NCI-H524 (cell line): ENCODE results near the gene MAG.

Source experiments
- DNase-seq, 2 experiments: peaks; one replicate each; lab custom pipeline; 2025; lab: John Stamatoyannopoulos, UW

The MAG gene

DNA sequence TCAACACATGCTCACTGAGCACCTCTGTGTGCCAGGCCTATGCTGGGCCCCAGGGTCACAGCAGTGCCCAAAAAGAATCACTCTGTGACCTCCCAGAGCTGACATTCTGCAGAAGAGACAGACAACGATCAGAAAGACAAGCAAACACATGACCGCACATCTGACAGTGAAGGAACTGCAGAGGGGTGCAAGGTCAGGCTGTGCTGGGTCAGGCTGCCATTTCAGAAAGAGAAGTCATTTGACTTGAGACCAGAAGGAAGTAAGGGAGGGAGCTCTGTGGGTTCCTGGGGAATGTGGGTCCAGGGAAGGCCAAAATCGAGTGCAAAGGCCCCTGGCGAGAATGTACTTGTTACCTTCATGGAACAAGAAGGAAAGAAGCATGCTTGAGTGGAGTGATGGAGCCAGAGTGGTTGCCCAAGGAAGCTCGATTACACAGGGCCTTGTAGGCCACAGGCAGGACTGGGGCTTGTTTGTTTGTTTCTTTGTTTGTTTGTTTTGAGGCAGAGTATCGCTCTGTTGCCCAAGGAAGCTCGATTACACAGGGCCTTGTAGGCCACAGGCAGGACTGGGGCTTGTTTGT is 25.6 kb downstream of the MAG start:
- no peak for DNase-seq

DNA sequence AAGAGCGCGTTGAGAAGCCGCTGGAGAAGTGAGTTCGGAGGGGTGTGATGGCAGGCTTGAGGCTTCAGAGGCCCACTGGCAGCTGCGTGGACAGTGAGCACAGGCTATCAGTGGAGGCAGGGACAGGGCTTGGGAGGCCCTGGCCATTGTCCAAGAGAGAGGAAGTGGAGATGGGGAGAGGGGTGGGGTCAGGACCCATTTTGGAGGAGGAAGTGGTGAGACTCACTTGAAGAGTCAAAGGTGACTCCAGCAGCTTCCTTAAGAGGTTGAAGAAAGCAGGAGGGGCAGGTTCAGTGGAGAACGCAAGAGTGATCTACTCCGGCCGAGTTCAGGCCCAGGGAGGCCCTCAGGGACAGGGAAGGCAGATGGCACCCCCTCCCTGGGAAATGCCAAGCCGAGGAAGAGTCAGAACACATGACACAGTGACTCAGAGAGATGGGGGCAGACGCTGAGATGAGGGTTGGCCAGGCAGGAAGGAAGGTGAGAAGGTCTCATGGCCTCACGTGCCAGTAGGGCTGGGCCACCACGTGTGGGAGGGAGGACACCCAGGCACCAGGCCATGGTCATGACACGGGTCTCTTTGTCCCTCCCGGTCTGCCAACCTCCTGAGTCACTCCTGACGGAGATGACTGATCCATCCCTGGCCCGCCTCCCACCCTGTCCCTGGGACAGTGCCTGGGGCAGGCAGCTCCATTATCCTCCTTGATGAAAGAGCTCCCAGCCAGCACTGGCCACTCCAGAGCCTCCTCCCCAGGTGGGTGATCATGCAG is 26.9 kb downstream of the MAG start:
- no peak for DNase-seq

DNA sequence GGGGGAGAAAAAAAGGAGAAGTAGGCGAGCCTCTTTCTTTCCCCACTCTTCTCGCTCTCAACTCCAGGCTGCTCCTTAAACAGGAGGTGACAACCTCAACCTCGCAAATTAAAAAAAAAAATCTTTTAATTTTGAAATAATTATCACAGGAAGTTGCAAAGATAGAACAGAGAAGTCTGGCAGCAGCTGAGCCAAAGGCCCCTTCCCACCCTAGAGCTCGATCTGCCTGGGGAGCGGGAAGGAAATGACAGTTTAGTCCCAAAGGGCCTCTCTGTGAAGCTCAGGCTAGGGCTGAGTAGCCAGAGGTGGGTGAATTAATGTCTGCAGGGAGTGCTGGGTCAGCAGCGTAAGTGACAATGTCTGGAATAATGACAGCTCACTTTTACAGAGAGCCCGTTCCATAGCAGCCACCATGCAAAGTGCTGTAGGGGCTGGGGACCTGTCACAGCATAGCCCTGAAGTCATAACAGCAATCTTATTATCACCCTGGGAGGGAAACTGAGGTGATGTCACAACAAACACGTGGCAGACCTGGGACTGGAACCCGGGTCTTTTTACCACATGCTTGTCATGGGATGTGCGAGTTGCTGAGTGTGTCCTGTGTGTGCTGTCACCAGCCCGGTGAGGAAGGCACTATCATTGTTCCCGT is 28.2 kb downstream of the MAG start:
- no peak for DNase-seq

- DNase-seq, result no peak
Measured at GRCh38 chr19:35321291-35321690, 29.3 kb downstream of the MAG start.

- no peak for DNase-seq
Measured at GRCh38 chr19:35322014-35322413, 30.1 kb downstream of the MAG start.

DNA sequence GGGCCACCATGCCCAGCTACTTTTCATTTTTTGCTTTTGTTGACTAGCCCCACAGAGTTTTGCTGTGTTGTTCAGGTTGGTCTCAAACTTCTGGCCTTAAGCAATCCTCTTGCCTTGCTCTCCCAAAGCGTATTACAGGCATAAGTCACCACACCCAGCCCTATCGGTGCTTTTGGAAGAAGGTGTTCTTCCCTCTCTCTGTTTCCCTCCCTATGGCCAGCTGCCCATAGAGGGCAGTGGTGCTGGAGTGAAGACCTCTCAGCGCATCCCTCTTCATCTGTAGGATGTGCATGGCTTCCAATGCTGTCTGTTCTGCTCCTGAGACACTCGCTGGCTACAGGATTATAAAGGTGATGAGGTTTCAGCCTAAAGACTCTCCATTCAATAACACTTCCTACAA is 35.7 kb downstream of the MAG start:
- peak in 1 of 2 experiments; percentile 20 for DNase-seq

GRCh38 chr19:35328851-35329285 is 36.9 kb downstream of the MAG start, which contains the start of gene CD22:
Gene CD22 (plus strand): TSS chr19:35329187. CDS start chr19:35332041, 2,854 bp downstream.
- no peak for DNase-seq

- DNase-seq, result no peak
Measured at GRCh38 chr19:35329323-35329722, 37.4 kb downstream of the MAG start.

DNA sequence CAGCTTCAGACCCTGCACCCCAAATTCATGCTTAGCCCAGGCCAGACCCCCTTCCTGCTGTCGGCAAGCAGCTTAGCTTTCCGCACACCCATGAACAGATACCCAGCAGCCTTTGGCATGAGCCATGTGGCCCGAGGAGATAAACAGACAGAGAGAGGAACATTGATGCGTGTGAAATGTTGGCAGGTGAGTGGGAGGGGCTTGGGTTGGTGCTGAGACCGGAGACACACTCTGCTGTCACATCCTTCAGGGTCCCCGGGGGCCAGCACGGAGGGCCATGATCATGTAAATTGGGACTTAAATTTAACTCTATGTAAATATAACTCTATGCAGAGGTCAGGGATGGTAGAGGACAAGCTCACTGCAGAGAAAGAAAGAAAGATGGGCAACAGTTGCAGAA is 38.5 kb downstream of the MAG start:
- no peak for DNase-seq

DNA sequence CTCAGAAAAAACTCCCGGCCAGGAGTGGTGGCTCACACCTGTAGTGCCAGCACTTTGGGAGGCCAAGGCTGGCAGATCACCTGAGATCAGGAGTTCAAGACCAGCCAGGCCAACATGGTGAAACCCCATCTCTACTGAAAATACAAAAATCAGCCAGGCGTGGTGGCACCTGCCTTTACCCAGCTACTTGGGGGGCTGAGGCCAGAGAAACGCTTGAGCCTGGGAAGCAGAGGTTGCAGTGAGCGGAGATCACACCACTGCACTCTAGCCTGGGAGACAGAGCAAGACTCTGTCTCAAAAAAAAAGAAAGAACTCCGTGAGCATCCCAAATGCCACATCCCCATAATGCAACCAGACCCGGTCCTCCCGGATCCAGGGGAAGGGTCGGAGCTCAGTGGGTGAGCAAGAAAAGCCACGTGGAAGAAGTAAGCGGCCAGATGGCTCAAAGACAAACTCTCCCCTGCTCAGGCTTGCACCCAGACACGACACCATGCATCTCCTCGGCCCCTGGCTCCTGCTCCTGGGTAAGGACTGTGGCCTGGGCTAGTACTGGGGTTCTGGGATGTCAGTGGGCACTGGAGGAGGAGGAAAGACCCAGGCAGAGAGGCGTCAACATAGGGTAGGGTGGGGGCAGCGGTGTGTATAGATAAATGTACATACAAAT is 39.7 kb downstream of the MAG start:
- DNase-seq, result no peak

- no peak for DNase-seq
Measured at GRCh38 chr19:35332817-35333216, 40.9 kb downstream of the MAG start.

DNA sequence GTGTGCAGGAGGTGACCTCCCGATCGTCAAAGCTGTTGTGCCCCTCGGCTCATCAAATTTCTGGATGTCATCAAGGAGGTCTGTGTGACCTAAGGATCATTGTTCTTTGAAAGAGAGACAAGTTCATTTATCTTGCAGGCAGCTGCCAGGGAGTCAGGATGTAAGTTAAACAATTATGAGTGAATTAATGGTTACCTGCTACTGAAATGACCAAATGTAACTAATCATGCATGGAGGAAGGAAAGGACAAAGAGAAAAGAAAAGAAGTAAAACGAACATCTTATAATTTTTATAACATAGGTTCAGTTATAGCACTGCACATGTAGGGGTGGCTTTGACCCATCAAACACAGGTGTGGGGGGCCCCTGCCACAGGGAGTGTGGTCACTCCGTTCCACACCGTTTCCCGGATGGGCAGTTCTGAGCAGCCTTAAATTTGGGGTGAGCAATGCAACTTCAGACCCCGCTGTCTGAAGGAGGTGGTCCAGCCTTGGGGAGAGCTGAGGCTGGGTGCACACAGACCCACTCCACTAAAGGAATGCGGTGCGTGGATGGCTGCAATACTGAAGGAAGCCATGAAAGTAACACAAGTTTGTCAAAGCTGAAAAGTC is 42.3 kb downstream of the MAG start:
- no peak for DNase-seq

GRCh38 chr19:35336166-35336955 is 44.4 kb downstream of the MAG start:
- no peak for DNase-seq

DNA sequence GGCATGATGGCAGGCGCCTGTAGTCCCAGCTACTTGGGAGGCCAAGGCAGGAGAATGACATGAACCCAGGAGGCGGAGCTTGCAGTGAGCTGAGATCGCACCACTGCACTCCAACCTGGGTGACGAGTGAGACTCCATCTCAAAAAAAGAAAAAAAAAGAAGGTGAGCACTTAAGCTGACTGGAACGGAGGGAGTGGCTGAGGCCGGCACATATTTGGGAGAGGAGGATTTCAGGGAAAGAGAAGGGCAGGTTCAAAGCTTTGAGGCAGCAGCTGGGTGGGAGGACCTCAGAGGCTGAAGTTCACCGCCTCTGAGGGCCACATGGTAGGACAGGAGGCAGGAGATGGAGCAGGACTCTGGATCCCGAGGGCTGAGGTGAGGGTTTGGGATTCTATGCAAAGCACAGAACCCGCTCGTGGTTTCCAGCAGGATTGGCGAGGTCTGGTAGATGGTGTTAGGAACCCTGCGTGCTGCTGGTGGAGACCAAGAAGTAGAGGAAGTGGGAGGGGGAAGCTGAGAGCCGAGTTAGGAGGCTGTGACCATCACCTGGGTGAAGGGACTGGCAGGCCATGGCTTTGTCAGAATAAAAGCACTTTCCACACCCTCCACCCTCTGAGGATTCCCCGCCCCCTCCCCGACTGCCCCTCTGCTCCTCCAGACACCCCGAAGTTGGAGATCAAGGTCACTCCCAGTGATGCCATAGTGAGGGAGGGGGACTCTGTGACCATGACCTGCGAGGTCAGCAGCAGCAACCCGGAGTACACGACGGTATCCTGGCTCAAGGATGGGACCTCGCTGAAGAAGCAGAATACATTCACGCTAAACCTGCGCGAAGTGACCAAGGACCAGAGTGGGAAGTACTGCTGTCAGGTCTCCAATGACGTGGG is 45.4 kb downstream of the MAG start:
- DNase-seq, result no peak

DNA sequence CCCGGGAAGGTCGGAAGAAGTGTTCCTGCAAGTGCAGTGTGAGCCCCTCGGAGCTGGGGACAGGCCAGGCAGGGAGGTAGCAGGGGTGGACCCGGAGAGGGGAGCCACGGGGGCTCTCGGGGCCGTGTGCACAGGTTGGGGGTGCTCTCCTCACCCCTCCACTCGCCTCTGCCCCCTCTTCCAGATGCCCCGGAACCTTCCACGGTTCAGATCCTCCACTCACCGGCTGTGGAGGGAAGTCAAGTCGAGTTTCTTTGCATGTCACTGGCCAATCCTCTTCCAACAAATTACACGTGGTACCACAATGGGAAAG is 46.0 kb downstream of the MAG start:
- DNase-seq, result no peak

- no peak for DNase-seq
Measured at GRCh38 chr19:35340431-35340830, 48.5 kb downstream of the MAG start.

DNA sequence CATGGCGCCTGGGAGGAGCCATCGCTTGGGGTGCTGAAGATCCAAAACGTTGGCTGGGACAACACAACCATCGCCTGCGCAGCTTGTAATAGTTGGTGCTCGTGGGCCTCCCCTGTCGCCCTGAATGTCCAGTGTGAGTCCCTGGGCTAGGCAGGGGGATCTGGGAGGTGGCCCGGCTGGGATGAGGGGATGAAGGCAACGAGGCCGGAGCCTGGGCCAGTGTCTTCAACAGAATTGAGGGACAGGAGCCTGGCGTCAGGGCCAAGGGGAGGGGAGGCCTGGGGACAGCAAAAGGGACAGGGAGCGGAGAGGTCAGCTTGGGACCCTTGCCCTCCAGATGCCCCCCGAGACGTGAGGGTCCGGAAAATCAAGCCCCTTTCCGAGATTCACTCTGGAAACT is 49.0 kb downstream of the MAG start:
- no peak for DNase-seq

DNA sequence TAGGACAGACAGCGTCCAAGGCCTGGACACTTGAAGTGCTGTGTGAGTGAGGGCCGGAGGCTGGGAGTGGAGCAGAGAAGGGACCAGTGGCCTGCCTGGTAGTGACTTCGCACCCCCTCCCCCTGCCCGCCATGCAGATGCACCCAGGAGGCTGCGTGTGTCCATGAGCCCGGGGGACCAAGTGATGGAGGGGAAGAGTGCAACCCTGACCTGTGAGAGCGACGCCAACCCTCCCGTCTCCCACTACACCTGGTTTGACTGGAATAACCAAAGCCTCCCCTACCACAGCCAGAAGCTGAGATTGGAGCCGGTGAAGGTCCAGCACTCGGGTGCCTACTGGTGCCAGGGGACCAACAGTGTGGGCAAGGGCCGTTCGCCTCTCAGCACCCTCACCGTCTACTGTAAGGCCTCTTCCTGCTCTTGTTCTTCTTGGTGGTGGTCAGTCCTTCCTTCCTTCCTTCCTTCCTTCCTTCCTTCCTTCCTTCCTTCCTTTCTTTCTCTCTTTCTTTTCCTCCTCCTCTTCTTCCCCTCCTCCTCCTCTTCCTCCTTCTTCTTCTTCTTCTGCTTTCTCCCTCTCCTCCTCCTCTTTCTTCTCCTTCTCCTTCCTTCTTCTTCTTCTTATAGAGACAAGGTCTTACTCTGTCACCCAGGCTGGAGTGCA is 49.7 kb downstream of the MAG start:
- DNase-seq, result no peak

GRCh38 chr19:35342430-35342829 is 50.5 kb downstream of the MAG start:
- DNase-seq, result peak; percentile 92 to 93

DNA sequence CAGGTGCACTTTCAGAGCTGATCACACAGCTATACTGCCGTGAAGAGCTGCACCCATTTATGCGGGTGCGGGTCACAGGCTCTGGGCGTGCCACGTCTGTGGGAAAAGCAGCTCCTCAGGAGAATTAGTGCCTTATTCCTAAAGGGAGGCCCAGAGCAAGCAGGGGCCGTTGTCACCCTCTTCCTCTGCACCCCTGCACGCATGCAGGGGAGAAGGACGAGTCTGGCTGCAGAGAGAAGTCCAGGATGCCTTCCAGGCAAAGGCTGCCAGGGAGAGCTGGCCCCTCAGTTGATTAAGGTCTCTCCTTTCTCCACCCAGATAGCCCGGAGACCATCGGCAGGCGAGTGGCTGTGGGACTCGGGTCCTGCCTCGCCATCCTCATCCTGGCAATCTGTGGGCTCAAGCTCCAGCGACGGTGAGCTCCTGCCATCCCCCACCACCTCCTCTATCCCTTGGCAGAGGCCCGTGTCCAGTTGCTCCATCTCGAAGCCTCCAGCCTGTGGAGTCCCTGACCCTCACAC is 52.6 kb downstream of the MAG start:
- DNase-seq, result no peak
